Ishikawa (cell line): Measurements from ENCODE around the gene AGAP1.

Source experiments
- CEBPB ChIP-seq: IDR thresholded peaks from 2 replicates; pipeline ENCODE4 v1.6.1; 2012
- CREB1 ChIP-seq: IDR thresholded peaks from 2 replicates; pipeline ENCODE4 v1.6.1; 2012; ENCODE audit warnings: low read depth
- EGR1 ChIP-seq: IDR thresholded peaks from 2 replicates; pipeline ENCODE4 v1.6.1; 2012
- EP300 ChIP-seq: IDR thresholded peaks from 2 replicates; pipeline ENCODE4 v1.6.1; 2012; ENCODE audit warnings: borderline replicate concordance
- FOXM1 ChIP-seq: IDR thresholded peaks from 2 replicates; pipeline ENCODE4 v1.6.1; 2012; ENCODE audit warnings: low read depth, borderline replicate concordance
- MAX ChIP-seq: IDR thresholded peaks from 2 replicates; pipeline ENCODE4 v1.6.1; 2012
- NFIC ChIP-seq: IDR thresholded peaks from 2 replicates; pipeline ENCODE4 v1.6.1; 2012
- RAD21 ChIP-seq: IDR thresholded peaks from 2 replicates; pipeline ENCODE4 v1.6.1; 2012; ENCODE audit warnings: low read depth
- TAF1 ChIP-seq: IDR thresholded peaks from 2 replicates; pipeline ENCODE4 v1.6.1; 2012; ENCODE audit warnings: low read depth, mild to moderate bottlenecking
- TCF12 ChIP-seq: IDR thresholded peaks from 2 replicates; pipeline ENCODE4 v1.6.1; 2012; ENCODE audit warnings: low read depth
- TEAD4 ChIP-seq: IDR thresholded peaks from 2 replicates; pipeline ENCODE4 v1.6.1; 2012
- YY1 ChIP-seq: IDR thresholded peaks from 2 replicates; pipeline ENCODE4 v1.6.1; 2012; ENCODE audit warnings: low read depth
- ZBTB7A ChIP-seq: IDR thresholded peaks from 2 replicates; pipeline ENCODE4 v1.6.1; 2012; ENCODE audit warnings: low read depth
- TF ChIP-seq, protein P1 (sequence below): IDR thresholded peaks from 2 replicates; pipeline ENCODE4 v1.6.1; 2012; ENCODE audit warnings: low read depth, mild to moderate bottlenecking
- TF ChIP-seq, protein P2 (sequence below): IDR thresholded peaks from 2 replicates; pipeline ENCODE4 v1.6.1; 2012

Gene AGAP1

DNA sequence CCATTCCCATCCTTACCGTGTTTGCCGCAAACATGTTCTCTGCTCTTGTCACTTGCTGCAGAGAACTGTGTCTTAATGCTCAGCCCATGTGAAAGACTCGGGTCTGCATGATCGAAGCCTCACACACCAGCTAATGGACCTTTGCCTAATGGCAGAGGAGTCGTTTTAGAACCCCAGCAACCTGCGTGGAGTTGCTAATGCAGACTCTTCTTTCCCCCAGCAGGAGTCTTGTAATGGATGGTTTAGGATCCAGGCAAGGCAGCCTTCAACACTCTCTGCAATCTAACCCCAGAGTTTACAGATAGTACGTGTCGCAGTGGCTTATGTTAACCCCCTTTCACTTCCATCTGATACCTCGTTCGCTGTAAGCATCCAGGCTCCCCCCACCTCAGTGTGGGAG lies 316.4 kb downstream of the AGAP1 start:
- TF ChIP-seq MAX (no peak), EGR1 (no peak), RAD21 (no peak), YY1 (no peak), TEAD4 (no peak), TCF12 (no peak), CEBPB (no peak), FOXM1 (no peak), ZBTB7A (no peak), NFIC (no peak), CREB1 (no peak), EP300 (no peak), TAF1 (no peak)
- TF ChIP-seq, protein P1, sequence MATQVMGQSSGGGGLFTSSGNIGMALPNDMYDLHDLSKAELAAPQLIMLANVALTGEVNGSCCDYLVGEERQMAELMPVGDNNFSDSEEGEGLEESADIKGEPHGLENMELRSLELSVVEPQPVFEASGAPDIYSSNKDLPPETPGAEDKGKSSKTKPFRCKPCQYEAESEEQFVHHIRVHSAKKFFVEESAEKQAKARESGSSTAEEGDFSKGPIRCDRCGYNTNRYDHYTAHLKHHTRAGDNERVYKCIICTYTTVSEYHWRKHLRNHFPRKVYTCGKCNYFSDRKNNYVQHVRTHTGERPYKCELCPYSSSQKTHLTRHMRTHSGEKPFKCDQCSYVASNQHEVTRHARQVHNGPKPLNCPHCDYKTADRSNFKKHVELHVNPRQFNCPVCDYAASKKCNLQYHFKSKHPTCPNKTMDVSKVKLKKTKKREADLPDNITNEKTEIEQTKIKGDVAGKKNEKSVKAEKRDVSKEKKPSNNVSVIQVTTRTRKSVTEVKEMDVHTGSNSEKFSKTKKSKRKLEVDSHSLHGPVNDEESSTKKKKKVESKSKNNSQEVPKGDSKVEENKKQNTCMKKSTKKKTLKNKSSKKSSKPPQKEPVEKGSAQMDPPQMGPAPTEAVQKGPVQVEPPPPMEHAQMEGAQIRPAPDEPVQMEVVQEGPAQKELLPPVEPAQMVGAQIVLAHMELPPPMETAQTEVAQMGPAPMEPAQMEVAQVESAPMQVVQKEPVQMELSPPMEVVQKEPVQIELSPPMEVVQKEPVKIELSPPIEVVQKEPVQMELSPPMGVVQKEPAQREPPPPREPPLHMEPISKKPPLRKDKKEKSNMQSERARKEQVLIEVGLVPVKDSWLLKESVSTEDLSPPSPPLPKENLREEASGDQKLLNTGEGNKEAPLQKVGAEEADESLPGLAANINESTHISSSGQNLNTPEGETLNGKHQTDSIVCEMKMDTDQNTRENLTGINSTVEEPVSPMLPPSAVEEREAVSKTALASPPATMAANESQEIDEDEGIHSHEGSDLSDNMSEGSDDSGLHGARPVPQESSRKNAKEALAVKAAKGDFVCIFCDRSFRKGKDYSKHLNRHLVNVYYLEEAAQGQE, result no peak
- TF ChIP-seq, protein P2, sequence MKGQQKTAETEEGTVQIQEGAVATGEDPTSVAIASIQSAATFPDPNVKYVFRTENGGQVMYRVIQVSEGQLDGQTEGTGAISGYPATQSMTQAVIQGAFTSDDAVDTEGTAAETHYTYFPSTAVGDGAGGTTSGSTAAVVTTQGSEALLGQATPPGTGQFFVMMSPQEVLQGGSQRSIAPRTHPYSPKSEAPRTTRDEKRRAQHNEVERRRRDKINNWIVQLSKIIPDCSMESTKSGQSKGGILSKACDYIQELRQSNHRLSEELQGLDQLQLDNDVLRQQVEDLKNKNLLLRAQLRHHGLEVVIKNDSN, result no peak

GRCh38 chr2:235810846-235811245 lies 317.0 kb downstream of the AGAP1 start:
- no peak for TF ChIP-seq CEBPB
- TF ChIP-seq ZBTB7A, result no peak
- TF ChIP-seq, protein P2, result no peak
- TF ChIP-seq TAF1, result no peak
- no peak for TF ChIP-seq TCF12
- no peak for TF ChIP-seq NFIC

GRCh38 chr2:235811446-235812184 lies 317.8 kb downstream of the AGAP1 start:
- TF ChIP-seq EP300, result no peak
- no peak for TF ChIP-seq YY1
- no peak for TF ChIP-seq MAX
- TF ChIP-seq, protein P1, result no peak
- TF ChIP-seq TEAD4, result no peak
- TF ChIP-seq RAD21, result no peak
- TF ChIP-seq TCF12, result no peak
- TF ChIP-seq FOXM1, result no peak
- TF ChIP-seq ZBTB7A, result no peak
- no peak for TF ChIP-seq EGR1
- no peak for TF ChIP-seq TAF1
- no peak for TF ChIP-seq NFIC
- TF ChIP-seq, protein P2, result no peak
- no peak for TF ChIP-seq CREB1
- TF ChIP-seq CEBPB, result no peak

GRCh38 chr2:235812185-235812665 lies 318.4 kb downstream of the AGAP1 start:
- TF ChIP-seq CEBPB, result no peak
- TF ChIP-seq TAF1, result no peak
- TF ChIP-seq CREB1, result no peak
- no peak for TF ChIP-seq EGR1
- no peak for TF ChIP-seq FOXM1
- no peak for TF ChIP-seq EP300
- TF ChIP-seq TCF12, result no peak
- no peak for TF ChIP-seq NFIC
- no peak for TF ChIP-seq YY1
- TF ChIP-seq, protein P2, result no peak
- no peak for TF ChIP-seq ZBTB7A
- TF ChIP-seq TEAD4, result no peak
- no peak for TF ChIP-seq RAD21
- TF ChIP-seq, protein P1, result no peak
